ENCODE measurements around the gene GABRB3.

DNA sequence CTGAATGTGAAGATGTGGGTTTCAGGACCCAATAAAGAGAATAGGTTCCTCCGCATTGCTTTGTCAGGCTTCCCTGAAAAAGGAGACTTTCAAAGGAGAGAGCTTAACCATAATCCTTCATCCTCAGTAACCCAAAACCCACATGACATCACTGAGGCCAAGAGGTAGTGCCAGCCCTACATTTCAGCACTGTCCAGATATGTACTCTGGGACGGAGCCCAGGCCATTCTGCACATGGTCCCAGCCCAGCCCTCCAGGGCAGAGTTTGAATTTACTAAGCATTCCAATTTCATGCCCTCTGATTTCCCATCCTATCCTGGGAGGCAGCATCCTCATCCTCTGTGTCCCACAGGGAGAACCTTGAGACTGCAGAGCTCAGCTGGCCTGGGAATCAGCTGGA is 210.5 kb downstream of the GABRB3 start:
- TF ChIP-seq, protein P1, sequence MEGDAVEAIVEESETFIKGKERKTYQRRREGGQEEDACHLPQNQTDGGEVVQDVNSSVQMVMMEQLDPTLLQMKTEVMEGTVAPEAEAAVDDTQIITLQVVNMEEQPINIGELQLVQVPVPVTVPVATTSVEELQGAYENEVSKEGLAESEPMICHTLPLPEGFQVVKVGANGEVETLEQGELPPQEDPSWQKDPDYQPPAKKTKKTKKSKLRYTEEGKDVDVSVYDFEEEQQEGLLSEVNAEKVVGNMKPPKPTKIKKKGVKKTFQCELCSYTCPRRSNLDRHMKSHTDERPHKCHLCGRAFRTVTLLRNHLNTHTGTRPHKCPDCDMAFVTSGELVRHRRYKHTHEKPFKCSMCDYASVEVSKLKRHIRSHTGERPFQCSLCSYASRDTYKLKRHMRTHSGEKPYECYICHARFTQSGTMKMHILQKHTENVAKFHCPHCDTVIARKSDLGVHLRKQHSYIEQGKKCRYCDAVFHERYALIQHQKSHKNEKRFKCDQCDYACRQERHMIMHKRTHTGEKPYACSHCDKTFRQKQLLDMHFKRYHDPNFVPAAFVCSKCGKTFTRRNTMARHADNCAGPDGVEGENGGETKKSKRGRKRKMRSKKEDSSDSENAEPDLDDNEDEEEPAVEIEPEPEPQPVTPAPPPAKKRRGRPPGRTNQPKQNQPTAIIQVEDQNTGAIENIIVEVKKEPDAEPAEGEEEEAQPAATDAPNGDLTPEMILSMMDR (IDR thresholded peaks at IDR 0.05; ENCODE audit: insufficient read depth, low read depth, low read length) = no peak
- TF ChIP-seq EZH2 (IDR thresholded peaks at IDR 0.05; ENCODE audit: insufficient read depth, low read length) = no peak

Measured in astrocyte (in vitro differentiated cells and primary cell).